SJCRH30 (cell line): Measurements from ENCODE around the gene PGS1. TPM values are rescaled to one million over a fixed set of nuclear protein-coding genes. Genes with fewer than 3 reads are reported as not detected.

Source experiments
- DNase-seq, 2 experiments: peaks; one replicate each; pipeline ENCODE4 v3.0.0-alpha.2; 2015 to 2020
- H3K27ac ChIP-seq: fragments of 250-450 bp; sonication (Bioruptor Pico); 2 replicates; pipeline ENCODE4 v1.5.1; 2020; ENCODE audit warnings: mild to moderate bottlenecking, moderate library complexity
- H3K27me3 ChIP-seq: fragments of 250-450 bp; sonication (Bioruptor Pico); 2 replicates; pipeline ENCODE4 v1.5.1; 2020; ENCODE audit warnings: mild to moderate bottlenecking, moderate library complexity
- H3K36me3 ChIP-seq: fragments of 250-450 bp; sonication (Bioruptor Pico); 2 replicates; pipeline ENCODE4 v1.5.1; 2020; ENCODE audit warnings: mild to moderate bottlenecking, moderate library complexity
- H3K4me1 ChIP-seq: fragments of 250-450 bp; sonication (Bioruptor Pico); 2 replicates; pipeline ENCODE4 v1.5.1; 2020; ENCODE audit warnings: mild to moderate bottlenecking, moderate library complexity
- H3K4me3 ChIP-seq: fragments of 250-450 bp; sonication (Bioruptor Pico); 2 replicates; pipeline ENCODE4 v1.5.1; 2020; ENCODE audit warnings: mild to moderate bottlenecking, moderate library complexity
- H3K9me3 ChIP-seq: fragments of 250-450 bp; sonication (Bioruptor Pico); replicated peaks from 2 replicates; pipeline ENCODE4 v1.5.1; 2020; ENCODE audit warnings: mild to moderate bottlenecking, moderate library complexity
- total RNA-seq: library from RNA; depleted of rRNA; stranded (reverse); fragments of >200 nt; shearing (Covaris generic); gene quantifications from 2 replicates; pipeline ENCODE4 v1.2.3, GENCODE V29; 2014

PGS1 gene
- total RNA-seq, 1 experiment from 2014 or later = 66.2 TPM

DNA sequence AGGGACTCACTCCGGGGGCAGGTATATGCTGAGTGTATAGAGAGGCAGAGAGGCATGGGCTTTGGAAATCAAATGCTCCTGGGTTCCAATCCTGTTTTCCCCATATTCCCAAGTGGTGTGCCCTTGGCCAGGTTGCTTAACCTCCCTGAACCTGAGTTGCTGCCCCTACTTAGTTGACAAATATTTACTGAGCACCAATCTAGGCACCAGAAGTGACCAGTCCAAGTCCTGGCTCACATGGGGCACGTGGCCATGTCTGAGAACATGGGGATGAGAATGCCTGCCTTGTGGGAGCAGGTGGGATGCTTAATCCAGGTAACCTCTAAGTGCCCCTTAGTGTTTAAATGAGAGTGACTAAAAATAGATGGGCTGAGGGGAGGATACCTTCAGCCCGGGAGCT is 22.7 kb upstream of the PGS1 start:
- DNase-seq = no peak
- H3K27ac ChIP-seq = no peak overlapping the region
- no peak overlapping the region for H3K4me3 ChIP-seq
- no peaks in the 10 kb centered on the region for H3K27me3 ChIP-seq
- peaks cover 56% of the 10 kb centered on the region for H3K4me1 ChIP-seq
- H3K36me3 ChIP-seq = peaks cover 34% of the 10 kb centered on the region
- H3K9me3 ChIP-seq = no peaks in the 10 kb centered on the region

DNA sequence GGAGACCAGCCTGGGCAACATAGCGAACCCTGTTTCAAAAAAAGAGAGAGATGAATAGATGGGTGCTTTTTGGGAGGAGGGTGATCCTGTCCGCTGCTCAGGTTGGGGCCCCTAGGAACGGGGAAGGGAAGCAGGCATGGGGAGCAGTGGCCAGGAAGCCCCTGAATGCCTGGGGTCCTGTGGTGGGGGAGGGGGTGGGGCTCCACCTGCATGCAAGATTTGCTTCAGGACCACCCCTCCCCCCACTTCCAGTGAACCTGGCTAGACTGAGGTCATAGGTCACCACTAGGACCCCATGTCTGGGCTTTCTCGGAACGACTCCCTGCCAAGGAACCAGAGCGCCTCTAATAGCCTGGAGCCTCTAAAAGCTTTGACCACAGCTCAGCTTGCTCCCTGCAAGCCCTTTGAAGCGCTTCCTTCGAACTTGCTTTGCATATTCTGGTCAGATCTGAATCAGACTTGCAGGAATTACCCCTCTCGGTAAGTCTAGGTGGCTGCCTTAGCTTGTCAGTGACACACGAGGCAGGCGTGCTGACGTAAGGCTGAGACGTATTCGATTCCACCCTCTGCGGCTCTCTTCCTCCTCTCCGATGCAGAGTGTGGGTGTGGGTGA is 22.2 kb upstream of the PGS1 start:
- DNase-seq = no peak
- Histone ChIP-seq H3K9me3 (no peaks in the 10 kb centered on the region), H3K4me3 (no peak overlapping the region), H3K27me3 (no peaks in the 10 kb centered on the region), H3K4me1 (peaks cover 60% of the 10 kb centered on the region), H3K27ac (no peak overlapping the region), H3K36me3 (peaks cover 34% of the 10 kb centered on the region)

DNA sequence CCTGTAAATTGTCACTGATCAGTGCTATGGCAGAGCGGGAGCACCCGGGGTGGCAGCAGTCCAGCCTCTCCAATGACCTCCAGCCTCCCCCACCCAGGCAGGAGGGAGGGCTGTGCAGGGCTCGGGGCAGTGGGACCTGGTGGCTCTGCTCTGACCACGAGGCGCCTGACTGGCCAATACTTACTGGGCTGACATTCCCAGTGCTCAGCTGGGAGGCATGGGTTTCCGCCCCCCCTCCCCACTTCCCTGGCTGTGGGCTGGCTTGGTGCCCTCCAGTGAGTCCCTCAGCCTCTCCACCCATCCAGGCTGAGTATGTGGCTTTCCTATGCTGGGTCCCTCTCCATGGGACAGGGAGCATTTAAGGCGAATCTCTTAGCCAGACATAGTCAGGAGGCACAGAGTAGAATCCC is 21.3 kb upstream of the PGS1 start:
- DNase-seq = peak; percentile 66 to 76

DNA sequence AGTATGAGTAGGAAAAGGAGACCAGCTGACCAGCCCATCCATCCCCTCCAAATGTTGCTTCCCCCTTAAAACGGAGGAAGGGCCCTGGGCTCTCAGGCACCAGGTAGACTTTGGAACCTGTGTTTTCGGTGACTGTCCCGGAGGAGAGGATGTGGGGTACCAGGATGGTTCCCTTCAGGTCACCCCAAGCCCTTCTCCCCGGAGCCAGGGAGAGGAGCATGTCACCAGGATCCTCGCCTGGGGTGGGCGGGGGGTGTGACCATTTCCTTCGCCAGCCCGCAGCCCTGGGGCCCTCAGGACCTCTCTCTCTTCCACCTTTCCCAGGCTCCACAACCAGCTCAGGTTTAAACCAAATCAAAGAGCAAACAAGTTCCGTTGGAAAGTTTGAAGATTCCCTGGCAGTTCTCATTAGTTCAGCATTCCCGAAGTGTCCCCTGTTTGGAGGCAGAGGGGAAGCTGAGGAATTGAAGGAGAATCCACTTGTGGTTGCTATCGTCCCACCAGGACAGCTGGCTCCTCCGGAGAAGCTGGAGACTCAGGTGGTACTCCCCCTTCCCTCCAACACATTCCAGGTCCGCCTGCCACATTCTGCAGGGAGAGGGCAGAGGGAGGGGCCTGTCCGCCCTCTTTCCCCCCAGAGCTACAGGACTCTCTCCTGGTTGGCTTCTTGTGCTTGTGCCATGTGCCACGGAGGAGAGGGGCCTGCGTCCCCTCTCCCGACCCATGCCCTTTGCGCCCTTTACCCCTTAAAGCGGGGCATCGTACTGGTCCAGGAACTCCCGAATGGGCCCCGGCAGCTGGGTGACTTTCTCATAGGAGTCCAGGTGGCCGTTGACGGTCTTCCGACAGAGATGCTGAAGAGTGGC is 20.5 kb upstream of the PGS1 start:
- H3K27me3 ChIP-seq = no peaks in the 10 kb centered on the region
- H3K4me3 ChIP-seq = peak overlapping the region; percentile 90
- no peaks in the 10 kb centered on the region for H3K9me3 ChIP-seq
- DNase-seq = peak; percentile 45 to 49
- no peak overlapping the region for H3K27ac ChIP-seq
- peaks cover 34% of the 10 kb centered on the region for H3K36me3 ChIP-seq
- peaks cover 47% of the 10 kb centered on the region for H3K4me1 ChIP-seq

More for the DNA sequence above, 21.3 kb upstream of the PGS1 start:
- Histone ChIP-seq H3K4me3 (peak overlapping the region; percentile 90), H3K36me3 (peaks cover 34% of the 10 kb centered on the region), H3K27me3 (no peaks in the 10 kb centered on the region), H3K9me3 (no peaks in the 10 kb centered on the region), H3K4me1 (peaks cover 52% of the 10 kb centered on the region), H3K27ac (no peak overlapping the region)

DNA sequence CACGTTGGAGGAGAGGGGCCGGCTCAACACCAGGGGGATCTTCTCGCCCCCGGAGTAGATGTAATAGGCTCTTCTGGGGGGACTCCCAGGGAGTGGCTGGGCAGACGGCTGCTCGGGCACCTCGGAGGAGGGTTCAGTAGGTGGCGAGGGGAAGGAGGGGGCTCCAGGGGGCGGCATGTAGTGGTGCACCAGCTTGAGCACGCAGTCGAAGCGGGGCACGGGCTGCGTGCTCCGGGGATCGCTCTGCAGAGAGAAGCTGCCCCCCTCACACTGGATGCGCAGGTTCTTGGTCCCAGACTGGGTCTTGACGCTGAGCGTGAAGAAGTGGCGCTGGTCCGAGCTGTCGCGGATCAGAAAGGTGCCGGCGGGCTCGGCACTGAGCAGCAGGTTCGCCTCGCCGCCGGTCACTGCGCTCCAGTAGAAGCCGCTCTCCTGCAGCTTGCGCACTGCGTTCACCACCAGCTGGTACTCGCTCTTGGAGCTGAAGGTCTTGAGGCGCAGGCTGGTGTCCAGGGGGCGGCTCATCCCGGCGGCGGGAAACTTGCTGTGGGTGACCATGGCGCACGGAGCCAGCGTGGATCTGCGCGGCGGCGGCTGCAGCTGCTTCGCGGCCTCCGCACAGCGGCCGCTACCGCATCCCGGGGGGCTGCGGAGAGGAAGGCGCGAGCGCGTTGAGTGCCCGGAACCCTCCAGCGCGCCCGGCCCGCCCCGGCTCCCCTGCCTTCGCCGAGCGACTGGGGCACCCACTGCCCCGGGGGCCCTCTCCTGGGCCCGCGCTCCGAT is 19.7 kb upstream of the PGS1 start:
- H3K27me3 ChIP-seq = no peaks in the 10 kb centered on the region
- no peaks in the 10 kb centered on the region for H3K9me3 ChIP-seq
- DNase-seq = no peak
- H3K4me3 ChIP-seq = peak overlapping the region; percentile 90
- peaks cover 43% of the 10 kb centered on the region for H3K4me1 ChIP-seq
- peak overlapping the region; percentile 60; the same call in 1 of the 2 replicates for H3K27ac ChIP-seq
- peaks cover 34% of the 10 kb centered on the region for H3K36me3 ChIP-seq

DNA sequence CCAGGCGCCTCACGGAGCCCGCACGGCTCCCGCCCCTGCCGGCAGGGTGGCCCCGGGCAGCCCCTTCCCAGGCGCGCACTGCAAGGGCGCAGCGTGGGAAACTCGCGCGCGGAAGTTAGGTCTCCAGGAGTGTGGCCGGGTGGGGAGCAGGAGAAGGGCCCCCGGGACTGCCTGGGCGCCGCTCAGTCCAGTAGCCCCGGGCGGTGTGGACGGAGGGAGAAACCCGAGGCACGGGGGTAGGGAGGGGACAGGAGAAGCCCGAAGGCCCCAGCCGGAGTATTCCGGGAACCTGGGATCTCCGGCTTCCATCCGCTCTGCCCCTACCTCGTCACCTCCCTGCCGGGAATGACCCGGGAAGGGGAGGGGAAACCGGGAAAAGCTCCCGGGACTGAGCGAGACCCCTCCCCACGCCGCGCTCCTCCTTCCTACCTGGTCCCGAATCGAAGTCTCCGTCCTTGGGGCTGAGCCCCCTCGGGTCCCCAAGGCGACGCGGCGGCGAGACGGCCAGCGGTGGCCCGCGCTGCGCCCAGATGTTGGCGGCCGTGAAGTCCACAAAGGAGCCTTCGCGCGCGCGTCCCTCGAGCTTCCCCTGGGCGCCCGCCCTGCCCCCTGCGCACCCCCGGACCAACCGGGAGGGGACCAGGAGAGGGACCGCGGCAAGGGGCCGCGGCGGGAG is 19.0 kb upstream of the PGS1 start:
- peak overlapping the region; percentile 60 for H3K27ac ChIP-seq
- H3K36me3 ChIP-seq = peaks cover 34% of the 10 kb centered on the region
- H3K4me1 ChIP-seq = peaks cover 46% of the 10 kb centered on the region
- no peaks in the 10 kb centered on the region for H3K9me3 ChIP-seq
- peak overlapping the region; percentile 90 for H3K4me3 ChIP-seq
- peak; percentile 66 to 70 for DNase-seq
- H3K27me3 ChIP-seq = no peaks in the 10 kb centered on the region

DNA sequence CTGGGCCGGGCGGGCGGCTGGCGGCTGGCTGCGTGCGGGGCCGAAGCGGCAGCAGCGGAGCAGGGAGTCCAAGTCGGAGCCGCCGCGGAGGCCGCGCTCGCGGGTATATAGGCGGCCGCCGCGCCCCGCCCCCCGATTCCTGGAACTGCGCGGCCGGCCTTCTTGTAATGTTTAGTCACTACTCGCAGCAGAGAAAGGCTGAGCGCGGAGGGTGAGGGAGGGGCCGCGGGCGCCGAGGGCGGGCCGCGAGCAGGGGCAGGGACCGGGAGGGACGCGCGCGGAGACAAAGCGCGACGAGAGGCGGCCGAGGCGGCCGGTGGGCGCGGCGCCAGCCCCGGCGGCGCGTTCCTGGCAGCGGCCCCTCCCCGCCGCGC is 18.5 kb upstream of the PGS1 start, which contains the start of gene SOCS3:
SOCS3 (minus strand) TSS at position 81 of the 374 bp plus-strand sequence. CDS start 982 bp downstream, outside the sequence.
- Histone ChIP-seq H3K36me3 (peaks cover 32% of the 10 kb centered on the region), H3K4me1 (peaks cover 50% of the 10 kb centered on the region), H3K27me3 (no peaks in the 10 kb centered on the region), H3K4me3 (peak within 1 kb of the TSS; percentile 90), H3K27ac (peak within 1 kb of the TSS; percentile 60), H3K9me3 (no peaks in the 10 kb centered on the region)
- peak; percentile 98 for DNase-seq

DNA sequence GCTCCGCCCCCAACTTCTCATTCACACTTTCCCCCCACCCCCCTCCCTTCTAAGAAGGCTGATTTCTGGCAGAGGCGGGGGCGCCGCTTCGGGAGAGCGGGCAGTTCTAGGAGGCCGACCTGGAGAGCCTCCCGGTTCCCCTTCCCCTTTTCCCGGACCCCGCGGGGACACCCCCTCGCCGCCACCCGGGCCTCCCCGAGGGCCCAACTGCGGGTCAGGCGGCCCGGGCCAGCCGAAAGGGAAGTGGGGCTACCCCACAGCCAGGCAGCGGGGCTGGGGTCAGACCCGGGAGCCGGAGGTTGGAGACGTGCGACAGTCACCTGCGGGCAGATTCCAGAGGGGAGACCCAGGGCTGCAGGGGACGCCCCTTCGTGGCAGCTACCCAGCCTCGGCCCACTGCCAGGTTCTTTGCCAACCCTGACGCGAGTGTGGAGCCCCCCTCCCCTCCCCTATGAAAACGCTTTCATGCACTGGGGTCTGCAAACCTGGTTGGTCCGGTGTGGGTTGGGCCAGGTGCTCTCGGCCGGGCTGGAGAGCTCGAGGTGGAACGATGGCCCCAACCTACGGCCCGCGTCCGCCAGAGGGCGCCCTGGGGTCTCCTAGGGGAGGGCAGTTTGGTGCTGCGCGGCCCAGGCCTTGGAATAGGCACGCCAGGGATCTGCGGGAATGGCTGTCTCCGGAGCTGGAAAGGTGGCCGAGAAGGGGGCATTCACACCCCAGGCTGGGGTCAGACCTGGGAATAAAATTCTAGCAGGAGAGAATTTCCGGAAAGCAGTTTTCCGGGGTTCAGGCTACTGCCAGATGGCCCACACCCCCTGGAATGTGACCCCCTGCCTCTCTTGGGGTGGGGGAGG is 17.9 kb upstream of the PGS1 start:
- peaks cover 50% of the 10 kb centered on the region for H3K4me1 ChIP-seq
- peak overlapping the region; percentile 59 for H3K27ac ChIP-seq
- peak; percentile 97 to 98 for DNase-seq
- H3K36me3 ChIP-seq = peaks cover 28% of the 10 kb centered on the region
- peak overlapping the region; percentile 90 for H3K4me3 ChIP-seq
- H3K9me3 ChIP-seq = no peaks in the 10 kb centered on the region
- H3K27me3 ChIP-seq = no peaks in the 10 kb centered on the region

DNA sequence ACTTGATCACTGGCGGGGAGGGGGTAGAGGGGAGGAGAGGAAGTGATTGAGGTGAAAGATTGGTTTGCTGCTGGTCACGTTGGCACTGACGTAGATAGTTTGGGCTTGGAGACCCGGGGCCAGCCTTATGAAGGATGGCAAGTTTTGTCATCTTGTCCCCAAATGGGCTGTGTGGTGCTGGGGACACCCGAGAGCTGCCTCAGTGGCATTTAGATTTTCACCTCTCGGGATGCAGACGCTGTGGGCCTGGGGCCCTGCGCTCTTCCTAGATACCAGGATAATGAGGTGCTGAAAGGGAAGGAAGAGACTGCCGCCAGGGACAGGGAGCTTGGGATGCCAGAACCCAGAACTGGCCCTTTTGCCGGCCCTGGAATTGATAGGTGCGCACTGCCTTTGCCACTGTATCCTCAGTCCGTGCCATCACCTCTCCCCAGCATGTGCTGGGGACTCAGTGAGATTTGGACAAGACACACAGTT is 17.2 kb upstream of the PGS1 start:
- DNase-seq = no peak
- no peaks in the 10 kb centered on the region for H3K9me3 ChIP-seq
- H3K27ac ChIP-seq = no peak overlapping the region
- H3K36me3 ChIP-seq = peaks cover 21% of the 10 kb centered on the region
- peak overlapping the region; percentile 90; the same call in 1 of the 2 replicates for H3K4me3 ChIP-seq
- no peaks in the 10 kb centered on the region for H3K27me3 ChIP-seq
- peaks cover 50% of the 10 kb centered on the region for H3K4me1 ChIP-seq

DNA sequence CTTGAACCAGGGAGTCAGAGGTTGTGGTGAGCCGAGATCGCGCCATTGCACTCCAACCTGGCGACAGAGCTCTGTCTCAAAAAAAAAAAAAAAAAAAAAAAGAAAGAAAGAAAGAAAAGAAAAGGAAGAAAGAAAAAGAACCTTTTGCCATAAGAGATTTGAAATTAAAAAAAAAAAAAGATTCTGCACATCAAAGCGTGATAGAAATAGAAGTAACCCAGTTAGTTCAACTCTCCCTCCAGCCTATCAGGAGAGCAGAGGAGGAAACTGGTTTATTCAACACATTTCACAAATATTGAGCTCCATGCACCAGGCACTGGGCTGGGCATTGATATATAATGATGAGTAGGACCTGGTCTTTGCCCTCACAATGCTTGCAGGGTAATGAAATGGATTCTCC is 16.2 kb upstream of the PGS1 start:
- H3K27ac ChIP-seq = no peak overlapping the region
- H3K4me3 ChIP-seq = no peak overlapping the region
- DNase-seq = no peak
- H3K9me3 ChIP-seq = no peaks in the 10 kb centered on the region
- H3K36me3 ChIP-seq = peaks cover 16% of the 10 kb centered on the region
- peaks cover 55% of the 10 kb centered on the region for H3K4me1 ChIP-seq
- H3K27me3 ChIP-seq = no peaks in the 10 kb centered on the region

DNA sequence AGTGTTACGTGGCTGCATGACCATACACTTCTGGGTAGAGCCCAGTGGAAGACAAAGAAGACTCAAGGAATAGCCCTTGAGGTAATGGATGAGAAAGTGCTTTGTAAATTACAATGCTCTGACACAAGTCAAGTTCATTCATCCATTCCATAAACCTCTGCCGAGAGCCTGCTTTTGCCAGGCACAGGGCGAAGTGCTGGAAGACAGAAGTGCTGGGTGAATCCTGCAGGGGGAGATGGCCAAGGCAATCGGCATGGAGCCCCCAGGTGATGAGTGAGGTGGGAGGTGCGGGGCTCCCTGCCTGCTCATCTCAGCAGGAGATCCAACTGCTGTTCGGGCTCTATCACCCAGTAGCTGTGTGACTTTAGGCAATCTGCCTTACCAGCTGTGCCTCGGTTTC is 15.8 kb upstream of the PGS1 start:
- Histone ChIP-seq H3K4me3 (no peak overlapping the region), H3K9me3 (no peaks in the 10 kb centered on the region), H3K4me1 (peaks cover 54% of the 10 kb centered on the region), H3K36me3 (peaks cover 11% of the 10 kb centered on the region), H3K27me3 (no peaks in the 10 kb centered on the region), H3K27ac (no peak overlapping the region)
- no peak for DNase-seq

DNA sequence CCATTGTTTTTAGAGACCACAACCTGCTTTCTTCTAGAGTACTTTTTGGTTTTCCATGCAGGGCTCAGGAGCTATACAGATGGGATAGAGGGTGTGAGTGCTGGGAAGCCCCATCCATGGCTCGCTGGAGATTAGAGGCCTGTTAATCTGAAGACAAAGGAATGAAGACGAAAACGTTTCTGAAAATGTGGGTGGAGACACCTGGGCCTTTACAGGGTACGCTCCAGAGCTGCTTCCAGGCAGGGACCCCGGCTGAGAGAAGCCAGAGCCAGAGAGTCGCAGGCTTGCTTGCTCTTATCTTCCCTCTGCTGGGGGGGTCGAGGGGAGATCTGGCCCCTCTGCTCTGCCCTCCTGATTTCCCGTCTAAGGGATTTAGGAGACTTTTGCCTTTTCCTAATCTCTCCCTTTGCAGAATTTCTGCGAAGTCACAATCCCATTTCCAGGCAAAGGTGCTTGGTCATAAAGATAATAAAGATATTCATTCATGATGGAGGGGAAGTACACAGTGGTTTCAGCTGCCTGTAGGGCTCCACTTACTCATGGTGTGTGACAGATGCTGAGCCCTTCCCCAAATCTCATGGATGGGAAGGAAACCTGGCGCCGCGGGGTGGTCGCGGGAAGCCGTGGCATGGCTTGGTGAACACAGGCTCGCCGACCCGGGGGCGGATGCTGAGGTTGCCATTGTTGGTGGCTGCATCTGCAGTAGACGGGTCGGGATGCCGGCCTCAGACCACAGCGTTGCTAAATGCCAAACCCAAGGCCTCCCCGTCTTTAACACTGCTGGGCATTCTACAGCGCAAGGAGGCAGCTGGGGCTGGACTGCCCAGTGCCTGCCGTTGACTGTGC is 13.8 kb upstream of the PGS1 start:
- Histone ChIP-seq H3K27me3 (no peaks in the 10 kb centered on the region), H3K36me3 (no peaks in the 10 kb centered on the region), H3K4me3 (no peak overlapping the region), H3K4me1 (peaks cover 47% of the 10 kb centered on the region), H3K27ac (peak overlapping the region; percentile 92), H3K9me3 (no peaks in the 10 kb centered on the region)
- peak; percentile 66 to 75 for DNase-seq
